Measurements from ENCODE around the gene LEMD2.

LEMD2 gene

GRCh38 chr6:33754222-33754621 is 34.7 kb downstream of the LEMD2 start:
- no peak for DNase-seq

GRCh38 chr6:33752646-33753015 is 36.3 kb downstream of the LEMD2 start:
- no peak for DNase-seq

GRCh38 chr6:33751771-33752645 is 36.9 kb downstream of the LEMD2 start:
- no peak for DNase-seq

GRCh38 chr6:33750244-33750991 is 38.5 kb downstream of the LEMD2 start:
- DNase-seq: no peak

GRCh38 chr6:33749401-33749800 is 39.5 kb downstream of the LEMD2 start:
- no peak for DNase-seq

GRCh38 chr6:33748841-33749240 is 40.1 kb downstream of the LEMD2 start:
- DNase-seq: no peak

- DNase-seq: no peak
Measured at GRCh38 chr6:33747823-33748222, 41.1 kb downstream of the LEMD2 start.

GRCh38 chr6:33746651-33747100 is 42.3 kb downstream of the LEMD2 start, which contains the start of gene IP6K3:
Gene IP6K3 (minus strand): TSS chr6:33746905. CDS start chr6:33735476, 11,429 bp downstream.
- DNase-seq: no peak

GRCh38 chr6:33746036-33746600 is 42.8 kb downstream of the LEMD2 start:
- DNase-seq: peak; percentile 49

- no peak for DNase-seq
Measured at GRCh38 chr6:33745548-33745947, 43.4 kb downstream of the LEMD2 start.

GRCh38 chr6:33744895-33745546 is 43.9 kb downstream of the LEMD2 start:
- DNase-seq: no peak

- DNase-seq: peak; percentile 70
Measured at GRCh38 chr6:33744001-33744848, 44.7 kb downstream of the LEMD2 start.

- no peak for DNase-seq
Measured at GRCh38 chr6:33742837-33743236, 46.1 kb downstream of the LEMD2 start.

- DNase-seq: no peak
Measured at GRCh38 chr6:33742092-33742491, 46.8 kb downstream of the LEMD2 start.

- no peak for DNase-seq
Measured at GRCh38 chr6:33740794-33741193, 48.1 kb downstream of the LEMD2 start.

GRCh38 chr6:33740204-33740608 is 48.7 kb downstream of the LEMD2 start:
- DNase-seq: no peak

- DNase-seq: no peak
Measured at GRCh38 chr6:33739571-33739970, 49.4 kb downstream of the LEMD2 start.

- DNase-seq: no peak
Measured at GRCh38 chr6:33738879-33739278, 50.1 kb downstream of the LEMD2 start.

GRCh38 chr6:33738153-33738552 is 50.8 kb downstream of the LEMD2 start:
- no peak for DNase-seq

- DNase-seq: no peak
Measured at GRCh38 chr6:33737267-33738026, 51.5 kb downstream of the LEMD2 start.

- no peak for DNase-seq
Measured at GRCh38 chr6:33735216-33735615, 53.7 kb downstream of the LEMD2 start.

- no peak for DNase-seq
Measured at GRCh38 chr6:33733709-33734007, 55.3 kb downstream of the LEMD2 start.

Data from fibroblast of upper back skin (primary cell).